22Rv1 (cell line): ENCODE measurements around the gene DLG1.

Source experiments
- CTCF ChIP-seq: fragments of 450-650 bp; IDR thresholded peaks from 2 replicates; pipeline ENCODE4 v1.5.1; 2017; ENCODE audit warnings: mild to moderate bottlenecking
- ZFX ChIP-seq: fragments of 450-650 bp; IDR thresholded peaks from 2 replicates; pipeline ENCODE4 v1.6.1; 2017; ENCODE audit warnings: antibody characterized with exemption, borderline replicate concordance

DNA sequence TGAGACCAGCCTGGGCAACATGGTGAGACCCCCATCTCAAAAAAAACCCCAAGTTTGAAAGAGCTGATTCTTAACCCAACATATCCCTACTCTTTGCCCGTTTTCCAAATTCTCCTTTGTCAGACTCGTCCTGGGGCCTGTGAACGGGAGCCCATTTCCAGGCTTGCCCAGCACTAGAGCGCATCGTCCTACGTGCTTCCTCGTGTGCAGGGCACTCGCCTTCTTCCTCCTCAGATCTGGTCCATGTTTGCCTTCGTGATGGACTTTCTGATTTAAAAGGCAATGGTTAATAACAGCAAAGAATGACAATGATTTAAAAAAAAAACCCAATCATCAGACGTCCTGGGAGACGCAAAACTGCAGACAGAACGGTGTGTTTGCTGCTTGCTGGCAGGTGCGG lies 278.9 kb downstream of the DLG1 start:
- TF ChIP-seq CTCF (no peak), ZFX (no peak)
